ENCODE results near the gene OR51I1. TPM values are rescaled to one million over a fixed set of nuclear protein-coding genes. Genes with fewer than 3 reads are reported as not detected.

The OR51I1 gene
- total RNA-seq, 2 donors from 2014 or later, result not detected

DNA sequence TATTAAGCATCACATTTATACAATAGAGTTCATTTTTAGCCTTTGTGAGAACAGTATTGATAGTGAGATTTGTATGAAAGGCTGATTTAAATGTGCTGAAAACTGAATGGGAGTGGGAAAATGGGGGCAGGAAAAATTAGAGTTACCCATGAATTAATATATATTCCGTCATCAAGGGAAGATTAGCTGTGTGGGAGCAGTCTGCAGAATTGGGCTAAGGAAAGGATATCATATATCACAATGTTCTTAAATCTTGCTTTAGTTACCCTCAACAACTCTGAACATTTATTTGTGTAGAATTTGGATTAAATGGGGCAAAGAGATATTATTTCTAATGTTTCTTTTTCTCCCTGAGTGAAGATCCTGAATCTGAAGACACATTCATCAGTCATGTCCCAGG is 19.5 kb downstream of the OR51I1 start, which contains the start of gene OR51Q1:
OR51Q1 (plus strand) TSS at position 301 of the 400 bp plus-strand sequence; CDS start at position 391, 90 bp downstream.
- H3K27me3 Mint-ChIP-seq, result peaks cover 17% of the 10 kb centered on the region
- H3K27ac Mint-ChIP-seq, result no peak within 1 kb of the TSS
- H3K36me3 Mint-ChIP-seq (ENCODE audit: low read depth), result no peaks in the 10 kb centered on the region
- no peaks in the 10 kb centered on the region for H3K4me1 Mint-ChIP-seq
- H3K4me3 Mint-ChIP-seq, result no peak within 1 kb of the TSS
- no peaks in the 10 kb centered on the region for H3K9me3 Mint-ChIP-seq
- ATAC-seq (replicated peaks), result no peak

GRCh38 chr11:5420993-5421392 is 20.3 kb downstream of the OR51I1 start:
- ATAC-seq (replicated peaks), result no peak
- Mint-ChIP-seq H3K9me3 (no peaks in the 10 kb centered on the region), H3K27me3 (peaks cover 17% of the 10 kb centered on the region), H3K4me3 (no peak overlapping the region), H3K4me1 (no peaks in the 10 kb centered on the region), H3K27ac (no peak overlapping the region), H3K36me3 (ENCODE audit: low read depth) (no peaks in the 10 kb centered on the region)

DNA sequence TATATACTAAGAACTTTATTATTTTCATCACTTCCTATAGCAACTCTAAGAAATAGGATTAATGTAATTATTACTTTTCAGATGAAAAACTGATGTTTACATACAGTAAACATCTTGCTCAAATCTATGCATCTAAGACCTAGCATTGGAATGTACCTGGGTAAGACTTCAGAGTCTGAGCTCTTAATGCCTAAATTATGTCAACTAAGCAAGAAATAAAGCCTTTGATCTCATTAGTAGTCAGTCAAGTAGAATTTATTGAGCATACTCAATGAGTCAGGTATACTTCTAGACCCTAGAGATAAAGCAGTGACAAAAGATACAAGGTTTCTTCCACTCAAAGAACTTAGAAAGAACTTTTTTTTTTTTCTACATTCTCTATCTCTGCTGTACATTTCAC is 36.1 kb downstream of the OR51I1 start:
- H3K4me3 Mint-ChIP-seq, result no peak overlapping the region
- no peaks in the 10 kb centered on the region for H3K9me3 Mint-ChIP-seq
- no peak for ATAC-seq (replicated peaks)
- H3K27me3 Mint-ChIP-seq, result peaks cover 23% of the 10 kb centered on the region
- no peak overlapping the region for H3K27ac Mint-ChIP-seq
- no peaks in the 10 kb centered on the region for H3K36me3 Mint-ChIP-seq (ENCODE audit: low read depth)
- H3K4me1 Mint-ChIP-seq, result no peaks in the 10 kb centered on the region

DNA sequence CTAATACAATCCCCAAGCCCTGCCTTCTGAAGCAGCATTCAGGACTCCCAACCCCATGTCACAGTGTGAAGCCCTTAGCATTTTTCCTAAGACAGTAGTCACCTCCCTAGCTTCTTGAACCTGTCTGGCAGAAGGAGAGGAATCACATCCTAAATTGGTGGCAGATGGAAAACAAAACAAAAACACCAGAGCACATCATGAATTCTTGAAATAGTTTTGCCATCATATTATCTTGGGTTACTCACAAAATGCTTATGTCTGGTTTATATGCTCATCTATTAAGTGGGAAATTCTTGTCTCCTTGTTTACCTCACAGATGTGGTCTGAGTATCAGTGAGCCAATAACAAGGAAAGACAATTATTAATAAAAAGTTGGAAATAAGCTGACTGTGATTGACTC is 42.4 kb downstream of the OR51I1 start:
- H3K27ac Mint-ChIP-seq, result no peak overlapping the region
- H3K4me3 Mint-ChIP-seq, result no peak overlapping the region
- peaks cover 23% of the 10 kb centered on the region for H3K27me3 Mint-ChIP-seq
- H3K36me3 Mint-ChIP-seq (ENCODE audit: low read depth), result no peaks in the 10 kb centered on the region
- no peak for ATAC-seq (replicated peaks)
- H3K4me1 Mint-ChIP-seq, result no peaks in the 10 kb centered on the region
- H3K9me3 Mint-ChIP-seq, result no peaks in the 10 kb centered on the region

DNA sequence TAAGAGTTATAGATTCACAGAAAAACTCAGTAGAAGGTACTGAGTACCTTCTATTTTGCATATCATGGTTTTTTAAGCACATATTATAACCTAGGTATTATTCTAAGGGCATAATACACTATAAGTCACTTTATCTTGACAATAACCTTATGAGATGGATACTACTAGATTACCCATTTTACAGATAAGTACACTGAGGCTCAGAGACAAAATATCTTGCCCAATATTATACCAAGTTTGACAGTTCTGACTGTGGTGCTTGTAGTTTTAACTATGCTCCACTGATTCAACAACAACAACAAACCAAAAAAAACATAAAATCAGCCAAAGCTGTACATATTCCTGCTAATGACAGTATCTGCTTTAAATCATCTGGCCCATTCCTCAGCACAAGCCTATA is 47.2 kb downstream of the OR51I1 start:
- H3K27me3 Mint-ChIP-seq, result peaks cover 9% of the 10 kb centered on the region
- ATAC-seq (replicated peaks), result no peak
- H3K4me1 Mint-ChIP-seq, result no peaks in the 10 kb centered on the region
- no peaks in the 10 kb centered on the region for H3K9me3 Mint-ChIP-seq
- no peak overlapping the region for H3K27ac Mint-ChIP-seq
- no peaks in the 10 kb centered on the region for H3K36me3 Mint-ChIP-seq (ENCODE audit: low read depth)
- H3K4me3 Mint-ChIP-seq, result no peak overlapping the region

Other genes starting within 250 kb of the OR51I1 start
- gene OR51V1, start 240.8 kb downstream of the OR51I1 start, total RNA-seq, result not detected
- gene HBB, start 214.4 kb downstream of the OR51I1 start, total RNA-seq, result not detected
- gene HBD, start 207.0 kb downstream of the OR51I1 start, total RNA-seq, result not detected
- not detected for gene HBG1, start 191.7 kb downstream of the OR51I1 start, total RNA-seq
- gene HBG2, start 186.7 kb downstream of the OR51I1 start, total RNA-seq, result not detected
- not detected for gene HBE1, start 171.6 kb downstream of the OR51I1 start, total RNA-seq
- not detected for gene OR51B4, start 139.6 kb downstream of the OR51I1 start, total RNA-seq
- under 1 TPM in 1 of 2 donors, not detected in 1; 0.29 TPM for gene OR51B2, start 117.2 kb downstream of the OR51I1 start, total RNA-seq
- gene OR51B5, start 98.0 kb downstream of the OR51I1 start, total RNA-seq, result under 1 TPM in 1 of 2 donors, not detected in 1; 0.50 TPM
- gene OR51B6, start 90.0 kb downstream of the OR51I1 start, total RNA-seq, result not detected
- not detected for gene OR51M1, start 57.7 kb downstream of the OR51I1 start, total RNA-seq
- not detected for gene OR51Q1, start 19.4 kb downstream of the OR51I1 start, total RNA-seq
- gene OR51I2, start 7.8 kb upstream of the OR51I1 start, total RNA-seq, result not detected
- not detected for gene OR52D1, start 47.2 kb upstream of the OR51I1 start, total RNA-seq
- under 1 TPM in 1 of 2 donors, not detected in 1; 0.34 TPM for gene UBQLN3, start 68.4 kb upstream of the OR51I1 start, total RNA-seq
- under 1 TPM in 1 of 2 donors, not detected in 1; 0.50 TPM for gene UBQLNL, start 75.2 kb upstream of the OR51I1 start, total RNA-seq
- under 1 TPM in 1 of 2 donors, not detected in 1; 0.34 TPM for gene OR52H1, start 107.0 kb upstream of the OR51I1 start, total RNA-seq
- not detected for gene OR52B6, start 139.4 kb upstream of the OR51I1 start, total RNA-seq
- gene TRIM6, start 155.1 kb upstream of the OR51I1 start, total RNA-seq, result under 1 TPM; 0.19 TPM
- gene TRIM34, start 183.5 kb upstream of the OR51I1 start, total RNA-seq, result 1 to 10 TPM; 6.7 to 7.1 TPM
- 10 to 100 TPM; 11.4 to 18.8 TPM for gene TRIM5, start 243.6 kb upstream of the OR51I1 start, total RNA-seq
- 100 to 1,000 TPM in 1 of 2 donors, 10 to 100 TPM in 1; 91.0 to 159 TPM for gene TRIM22, start 248.3 kb upstream of the OR51I1 start, total RNA-seq

All from activated T-helper 17 cell treated with anti-CD3 and anti-CD28 coated beads, Interleukin-2, amount 50 U/mL, for 72 hours (primary cell).